SK-N-SH (cell line): ENCODE measurements around the gene PAX3.

Experiments used
- CTCF ChIP-seq: fragments of 200-600 bp; sonication (generic); IDR thresholded peaks from 2 replicates; pipeline ENCODE4 v1.6.1; 2017; ENCODE audit warnings: antibody characterized with exemption, mild to moderate bottlenecking, moderate library complexity
- EP300 ChIP-seq, 2 experiments: IDR thresholded peaks; 2 replicates each; pipeline versions ENCODE4 v1.4.0 to v1.6.1; 2012; ENCODE audit warnings: borderline replicate concordance in 1 of 2, low read depth in 1 of 2, low read length in 1 of 2
- JUND ChIP-seq: IDR thresholded peaks from 2 replicates; pipeline ENCODE4 v1.4.0; 2012
- MEF2A ChIP-seq: IDR thresholded peaks from 2 replicates; pipeline ENCODE4 v1.4.0; 2012; ENCODE audit warnings: low read depth, borderline replicate concordance
- NRF1 ChIP-seq: IDR thresholded peaks from 2 replicates; pipeline ENCODE4 v1.6.1; 2012; ENCODE audit warnings: low read depth, mild to moderate bottlenecking, low read length
- POLR2AphosphoS5 ChIP-seq: IDR thresholded peaks from 2 replicates; pipeline ENCODE4 v1.6.1; 2012; ENCODE audit warnings: low read depth, low read length
- TAF1 ChIP-seq: IDR thresholded peaks from 2 replicates; pipeline ENCODE4 v1.6.1; 2012; ENCODE audit warnings: low read depth, mild to moderate bottlenecking, low read length, moderate library complexity, borderline replicate concordance

GRCh38 chr2:222249444-222249843 is 49.4 kb downstream of the PAX3 start:
- TF ChIP-seq CTCF (no peak), MEF2A (no peak), EP300 (IDR thresholded peaks at IDR 0.05; ENCODE audit: borderline replicate concordance in 1 of 2, low read depth in 1 of 2, low read length in 1 of 2) (no peak), JUND (no peak), TAF1 (no peak), NRF1 (no peak), POLR2AphosphoS5 (no peak)
